MM.1S (cell line): ENCODE results near the gene EIF6.

Source experiments
- DNase-seq: peaks from one replicate; pipeline ENCODE4 v3.0.0-alpha.2; 2015
- H2AFZ ChIP-seq: fragments of 300-600 bp; sonication (generic); 2 replicates; pipeline ENCODE4 v1.6.0; 2016; ENCODE audit warnings: antibody characterized with exemption, low read length
- H3F3A ChIP-seq: fragments of 300-600 bp; sonication (generic); 2 replicates; pipeline ENCODE4 v1.6.1; 2016; ENCODE audit warnings: mild to moderate bottlenecking, antibody characterized with exemption, low read length, moderate library complexity, mixed read lengths; ENCODE audit not compliant: insufficient read depth
- H3K27ac ChIP-seq: fragments of 300-600 bp; sonication (generic); 2 replicates; pipeline ENCODE4 v1.5.1; 2016; ENCODE audit warnings: mild to moderate bottlenecking, low read length
- H3K27me3 ChIP-seq: fragments of 300-600 bp; sonication (generic); replicated peaks from 2 replicates; pipeline ENCODE4 v1.6.0; 2016; ENCODE audit warnings: low read length; ENCODE audit not compliant: insufficient read depth
- H3K36me3 ChIP-seq: fragments of 300-600 bp; sonication (generic); replicated peaks from 2 replicates; pipeline ENCODE4 v1.6.1; 2016; ENCODE audit warnings: mild to moderate bottlenecking, low read length, mixed read lengths; ENCODE audit not compliant: insufficient read depth
- H3K4me1 ChIP-seq: fragments of 300-600 bp; sonication (generic); 2 replicates; pipeline ENCODE4 v1.6.1; 2016; ENCODE audit warnings: low read length, mixed read lengths
- H3K4me2 ChIP-seq: fragments of 300-600 bp; sonication (generic); 2 replicates; pipeline ENCODE4 v1.6.0; 2016; ENCODE audit warnings: low read depth, low read length
- H3K4me3 ChIP-seq: fragments of 300-600 bp; sonication (generic); 2 replicates; pipeline ENCODE4 v1.5.1; 2016; ENCODE audit warnings: low read length, mixed read lengths
- H3K79me2 ChIP-seq: fragments of 300-600 bp; sonication (generic); 2 replicates; pipeline ENCODE4 v1.6.1; 2016; ENCODE audit warnings: mixed run types, low read length, mixed read lengths
- H3K9ac ChIP-seq: fragments of 300-600 bp; sonication (generic); 2 replicates; pipeline ENCODE4 v1.6.1; 2016; ENCODE audit warnings: low read length, mixed read lengths
- H3K9me2 ChIP-seq: fragments of 300-600 bp; sonication (generic); replicated peaks from 2 replicates; pipeline ENCODE4 v1.6.1; 2016; ENCODE audit warnings: mild to moderate bottlenecking, low read length, mixed read lengths; ENCODE audit not compliant: insufficient read depth
- H3K9me3 ChIP-seq: fragments of 300-600 bp; sonication (generic); replicated peaks from 2 replicates; pipeline ENCODE4 v1.6.1; 2016; ENCODE audit warnings: mild to moderate bottlenecking, low read length, mixed read lengths; ENCODE audit not compliant: insufficient read depth
- H4K20me1 ChIP-seq: fragments of 300-600 bp; sonication (generic); 2 replicates; pipeline ENCODE4 v1.6.1; 2016; ENCODE audit warnings: mild to moderate bottlenecking, low read length, moderate library complexity, mixed read lengths; ENCODE audit not compliant: insufficient read depth
- EZH2 ChIP-seq: fragments of 300-600 bp; sonication (generic); optimal IDR thresholded peaks from 2 replicates; pipeline ENCODE3; 2017; ENCODE audit warnings: low read depth, mild to moderate bottlenecking, antibody characterized with exemption, low read length, mixed read lengths
- EZH2phosphoT487 ChIP-seq: fragments of 300-600 bp; sonication (generic); IDR thresholded peaks from 2 replicates; pipeline ENCODE4 v1.6.1; 2018; ENCODE audit warnings: antibody characterized with exemption, low read length
- TF ChIP-seq, protein P1 (sequence below): fragments of 300-600 bp; sonication (generic); IDR thresholded peaks from 2 replicates; pipeline ENCODE4 v1.5.1; 2016; ENCODE audit warnings: antibody characterized with exemption, low read length, mixed read lengths

The EIF6 gene

DNA sequence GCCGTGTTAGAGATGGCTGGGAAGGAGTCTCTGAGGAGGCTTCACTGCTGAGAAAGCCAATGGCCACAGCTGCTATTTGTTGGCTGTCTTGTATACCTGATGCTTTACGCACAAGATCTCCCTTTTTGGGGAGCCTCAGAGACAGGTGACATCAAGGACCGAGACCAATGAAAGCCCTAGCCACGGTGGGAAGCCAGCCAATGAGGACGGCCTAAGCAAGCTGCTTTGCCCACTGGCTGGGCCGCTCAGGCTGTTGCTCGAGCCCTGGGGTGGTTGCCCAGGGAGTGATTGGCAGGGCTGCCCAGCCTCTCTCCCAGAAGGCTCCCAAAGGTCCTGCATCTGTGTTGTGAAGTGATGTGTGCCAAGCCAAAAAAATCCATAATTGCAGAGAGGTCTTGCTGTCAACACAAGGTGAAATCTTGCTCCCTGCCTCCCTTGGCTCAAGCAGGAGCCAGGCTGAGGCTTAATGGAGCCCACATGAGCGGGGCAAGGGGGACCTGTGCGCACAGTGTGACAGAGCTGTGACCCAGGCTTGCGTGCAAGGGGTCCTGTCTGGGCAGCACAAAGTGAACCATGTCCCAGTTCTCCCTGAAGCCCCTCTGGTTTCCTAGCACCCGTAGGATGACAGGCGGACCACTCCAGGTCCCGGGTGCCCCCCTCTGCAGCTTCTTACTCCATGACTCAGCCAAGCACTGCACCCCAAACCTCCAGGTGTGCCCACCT is 11.0 kb downstream of the EIF6 start:
- Histone ChIP-seq H3K9me2 (no peaks in the 10 kb centered on the region), H3K9me3 (no peaks in the 10 kb centered on the region), H3K4me1 (no peaks in the 10 kb centered on the region), H3F3A (peaks cover 6% of the 10 kb centered on the region; the same call in 1 of the 2 replicates), H3K27me3 (no peaks in the 10 kb centered on the region), H3K4me2 (no peak overlapping the region), H3K79me2 (peaks cover 21% of the 10 kb centered on the region), H2AFZ (no peak overlapping the region), H4K20me1 (no peaks in the 10 kb centered on the region), H3K9ac (no peak overlapping the region), H3K27ac (no peak overlapping the region), H3K4me3 (no peak overlapping the region), H3K36me3 (no peaks in the 10 kb centered on the region)
- DNase-seq: no peak
- no peak for TF ChIP-seq EZH2
- TF ChIP-seq EZH2phosphoT487: no peak
- TF ChIP-seq, protein P1, sequence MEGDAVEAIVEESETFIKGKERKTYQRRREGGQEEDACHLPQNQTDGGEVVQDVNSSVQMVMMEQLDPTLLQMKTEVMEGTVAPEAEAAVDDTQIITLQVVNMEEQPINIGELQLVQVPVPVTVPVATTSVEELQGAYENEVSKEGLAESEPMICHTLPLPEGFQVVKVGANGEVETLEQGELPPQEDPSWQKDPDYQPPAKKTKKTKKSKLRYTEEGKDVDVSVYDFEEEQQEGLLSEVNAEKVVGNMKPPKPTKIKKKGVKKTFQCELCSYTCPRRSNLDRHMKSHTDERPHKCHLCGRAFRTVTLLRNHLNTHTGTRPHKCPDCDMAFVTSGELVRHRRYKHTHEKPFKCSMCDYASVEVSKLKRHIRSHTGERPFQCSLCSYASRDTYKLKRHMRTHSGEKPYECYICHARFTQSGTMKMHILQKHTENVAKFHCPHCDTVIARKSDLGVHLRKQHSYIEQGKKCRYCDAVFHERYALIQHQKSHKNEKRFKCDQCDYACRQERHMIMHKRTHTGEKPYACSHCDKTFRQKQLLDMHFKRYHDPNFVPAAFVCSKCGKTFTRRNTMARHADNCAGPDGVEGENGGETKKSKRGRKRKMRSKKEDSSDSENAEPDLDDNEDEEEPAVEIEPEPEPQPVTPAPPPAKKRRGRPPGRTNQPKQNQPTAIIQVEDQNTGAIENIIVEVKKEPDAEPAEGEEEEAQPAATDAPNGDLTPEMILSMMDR: no peak

DNA sequence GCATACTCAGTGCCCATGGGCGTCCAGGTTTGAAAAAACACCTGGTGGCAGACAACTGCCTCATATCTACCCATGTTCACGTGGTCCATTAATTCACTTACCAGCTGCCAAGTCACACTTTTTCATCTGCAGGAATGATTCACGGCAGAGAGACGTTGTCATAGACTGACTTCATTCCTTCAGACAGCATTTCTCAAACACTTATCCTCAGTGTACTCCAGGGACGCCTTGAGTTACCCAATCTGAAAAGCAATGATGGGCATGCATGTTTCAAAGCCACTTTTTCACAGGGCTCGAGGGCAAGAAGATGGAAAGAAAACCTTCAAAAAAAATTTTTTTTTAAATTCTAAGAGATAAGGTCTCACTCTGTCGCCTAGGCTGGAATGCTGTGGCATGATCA is 12.7 kb downstream of the EIF6 start:
- H3K27ac ChIP-seq: no peak overlapping the region
- H4K20me1 ChIP-seq: no peaks in the 10 kb centered on the region
- H3K9me2 ChIP-seq: no peaks in the 10 kb centered on the region
- no peaks in the 10 kb centered on the region for H3K36me3 ChIP-seq
- H3K9ac ChIP-seq: no peak overlapping the region
- DNase-seq: no peak
- TF ChIP-seq, protein P1: no peak
- no peak for TF ChIP-seq EZH2phosphoT487
- no peak for TF ChIP-seq EZH2
- H3K9me3 ChIP-seq: no peaks in the 10 kb centered on the region
- no peak overlapping the region for H3K4me2 ChIP-seq
- H3K4me3 ChIP-seq: no peak overlapping the region
- no peaks in the 10 kb centered on the region for H3F3A ChIP-seq
- no peaks in the 10 kb centered on the region for H3K4me1 ChIP-seq
- H3K79me2 ChIP-seq: peaks cover 12% of the 10 kb centered on the region
- H2AFZ ChIP-seq: no peak overlapping the region
- H3K27me3 ChIP-seq: no peaks in the 10 kb centered on the region

DNA sequence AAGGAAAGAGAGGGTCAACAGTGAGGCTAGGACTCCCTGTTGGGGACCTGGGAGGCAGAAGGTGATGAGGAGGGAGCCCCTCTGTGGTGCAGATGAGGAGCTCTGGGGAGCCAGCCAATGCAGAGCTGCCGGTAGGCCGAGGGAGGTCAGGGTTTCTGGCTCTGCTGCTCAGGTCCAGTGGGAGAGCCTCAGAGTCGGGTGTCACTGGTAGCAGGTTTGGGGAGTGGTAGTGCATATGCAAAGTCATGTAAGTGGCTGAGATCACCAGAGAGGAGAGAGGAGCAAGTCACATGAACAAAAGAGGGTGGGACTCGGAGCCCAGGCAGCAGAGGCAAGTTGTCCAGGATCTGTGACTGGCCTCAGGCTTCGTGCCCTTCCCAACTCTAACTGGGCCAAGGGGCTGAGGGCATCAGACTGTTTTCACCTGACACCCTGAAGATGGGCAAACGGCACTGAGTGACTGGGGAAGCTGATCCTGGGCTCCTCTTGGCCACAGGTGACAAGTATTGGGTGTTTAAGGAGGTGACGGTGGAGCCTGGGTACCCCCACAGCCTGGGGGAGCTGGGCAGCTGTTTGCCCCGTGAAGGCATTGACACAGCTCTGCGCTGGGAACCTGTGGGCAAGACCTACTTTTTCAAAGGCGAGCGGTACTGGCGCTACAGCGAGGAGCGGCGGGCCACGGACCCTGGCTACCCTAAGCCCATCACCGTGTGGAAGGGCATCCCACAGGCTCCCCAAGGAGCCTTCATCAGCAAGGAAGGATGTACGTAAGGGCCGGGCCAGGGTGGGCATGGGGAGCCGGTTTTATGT is 13.3 kb downstream of the EIF6 start:
- Histone ChIP-seq H3F3A (no peaks in the 10 kb centered on the region), H3K9me3 (no peaks in the 10 kb centered on the region), H3K27ac (no peak overlapping the region), H2AFZ (no peak overlapping the region), H3K4me1 (no peaks in the 10 kb centered on the region), H3K27me3 (no peaks in the 10 kb centered on the region), H3K4me3 (no peak overlapping the region), H3K4me2 (no peak overlapping the region), H3K79me2 (peaks cover 6% of the 10 kb centered on the region), H4K20me1 (no peaks in the 10 kb centered on the region), H3K36me3 (no peaks in the 10 kb centered on the region), H3K9me2 (no peaks in the 10 kb centered on the region), H3K9ac (no peak overlapping the region)
- no peak for TF ChIP-seq EZH2phosphoT487
- no peak for TF ChIP-seq EZH2
- TF ChIP-seq, protein P1: no peak
- DNase-seq: no peak
